Type B pancreatic cell (in vitro differentiated cells): Measurements from ENCODE around the gene MYLK. TPM values are rescaled to one million over a fixed set of nuclear protein-coding genes. Genes with fewer than 3 reads are reported as not detected.

Experiments used
- DNase-seq: peaks from one replicate; pipeline ENCODE4 v3.0.0; 2021; ENCODE audit warnings: mixed read lengths; ENCODE audit not compliant: unreplicated experiment; ENCODE audit errors: extremely low spot score
- H3K27ac Mint-ChIP-seq: 2 replicates; pipeline ENCODE4 v1.8.0; 2021; ENCODE audit warnings: mild to moderate bottlenecking, mixed read lengths
- H3K27me3 Mint-ChIP-seq: 2 replicates; pipeline ENCODE4 v1.8.0; 2021; ENCODE audit warnings: mixed read lengths
- H3K36me3 Mint-ChIP-seq: 2 replicates; pipeline ENCODE4 v1.8.0; 2021; ENCODE audit warnings: mixed read lengths
- H3K4me1 Mint-ChIP-seq: one replicate; pipeline ENCODE4 v1.8.0; 2021; ENCODE audit warnings: mixed read lengths; ENCODE audit not compliant: unreplicated experiment
- H3K4me3 Mint-ChIP-seq: 2 replicates; pipeline ENCODE4 v1.8.0; 2021; ENCODE audit warnings: mild to moderate bottlenecking, mixed read lengths
- H3K9me3 Mint-ChIP-seq: 2 replicates; pipeline ENCODE4 v1.8.0; 2021; ENCODE audit warnings: mixed read lengths
- CTCF ChIP-seq: fragments of 200-600 bp; sonication (generic); conservative IDR thresholded peaks from 2 replicates; pipeline ENCODE4 v1.5.0; 2021; ENCODE audit warnings: antibody characterized with exemption, mild to moderate bottlenecking
- total RNA-seq: library from RNA; stranded (reverse); gene quantifications from 2 replicates; pipeline ENCODE4 v1.2.1, GENCODE V29; 2021; ENCODE audit warnings: low replicate concordance

Gene MYLK
- total RNA-seq, 1 donor from 2014 or later: 16.8 TPM

- no peaks in the 10 kb centered on the region for H3K27me3 Mint-ChIP-seq
- H3K9me3 Mint-ChIP-seq: peaks cover 5% of the 10 kb centered on the region
- no peak overlapping the region for H3K4me3 Mint-ChIP-seq
- TF ChIP-seq CTCF: no peak
- no peak for DNase-seq
- H3K27ac Mint-ChIP-seq: no peak overlapping the region
- peaks cover 13% of the 10 kb centered on the region for H3K4me1 Mint-ChIP-seq
- peaks cover 4% of the 10 kb centered on the region for H3K36me3 Mint-ChIP-seq
Observed at GRCh38 chr3:123624302-123624701, 259.8 kb downstream of the MYLK start.

- no peak overlapping the region for H3K27ac Mint-ChIP-seq
Observed at GRCh38 chr3:123623346-123623880, 260.7 kb downstream of the MYLK start.

GRCh38 chr3:123622766-123623165 lies 261.4 kb downstream of the MYLK start:
- Mint-ChIP-seq H3K4me3 (no peak overlapping the region), H3K27me3 (no peaks in the 10 kb centered on the region), H3K4me1 (peaks cover 13% of the 10 kb centered on the region), H3K9me3 (peaks cover 5% of the 10 kb centered on the region), H3K36me3 (peaks cover 4% of the 10 kb centered on the region), H3K27ac (no peak overlapping the region)
- DNase-seq: no peak
- TF ChIP-seq CTCF: no peak

More at GRCh38 chr3:123623346-123623880, 260.7 kb downstream of the MYLK start:
- no peak for DNase-seq
- H3K27me3 Mint-ChIP-seq: no peaks in the 10 kb centered on the region
- TF ChIP-seq CTCF: no peak
- no peak overlapping the region for H3K4me3 Mint-ChIP-seq
- peaks cover 13% of the 10 kb centered on the region for H3K4me1 Mint-ChIP-seq
- H3K9me3 Mint-ChIP-seq: peaks cover 5% of the 10 kb centered on the region
- H3K36me3 Mint-ChIP-seq: peaks cover 4% of the 10 kb centered on the region

GRCh38 chr3:123621850-123622189 lies 262.3 kb downstream of the MYLK start:
- H3K27ac Mint-ChIP-seq: peak overlapping the region; percentile 43
- H3K27me3 Mint-ChIP-seq: no peaks in the 10 kb centered on the region
- no peak for TF ChIP-seq CTCF
- DNase-seq: no peak
- peaks cover 17% of the 10 kb centered on the region for H3K4me1 Mint-ChIP-seq
- peaks cover 4% of the 10 kb centered on the region for H3K36me3 Mint-ChIP-seq
- no peaks in the 10 kb centered on the region for H3K9me3 Mint-ChIP-seq
- no peak overlapping the region for H3K4me3 Mint-ChIP-seq

- Mint-ChIP-seq H3K27ac (peak overlapping the region; percentile 43), H3K36me3 (peaks cover 4% of the 10 kb centered on the region)
Observed at GRCh38 chr3:123621186-123621849, 262.8 kb downstream of the MYLK start.

More at GRCh38 chr3:123621186-123621849, 262.8 kb downstream of the MYLK start:
- H3K4me1 Mint-ChIP-seq: peaks cover 20% of the 10 kb centered on the region
- H3K4me3 Mint-ChIP-seq: no peak overlapping the region
- no peak for TF ChIP-seq CTCF
- H3K27me3 Mint-ChIP-seq: no peaks in the 10 kb centered on the region
- H3K9me3 Mint-ChIP-seq: no peaks in the 10 kb centered on the region
- DNase-seq: no peak
